Measurements from ENCODE around the gene DUOX2. TPM values are rescaled to one million over a fixed set of nuclear protein-coding genes. Genes with fewer than 3 reads are reported as not detected.

Gene DUOX2
- total RNA-seq, 1 experiment from 2014 or later = 0.99 TPM

GRCh38 chr15:45150481-45150880 lies 36.5 kb upstream of the DUOX2 start:
- Histone ChIP-seq H3K36me3 (ENCODE audit: insufficient read depth, low read length, poor library complexity, severe bottlenecking) (no peaks in the 10 kb centered on the region), H3K4me3 (ENCODE audit: low read depth, low read length, poor library complexity, severe bottlenecking) (no peak overlapping the region), H3K27me3 (replicated peaks; ENCODE audit: insufficient read depth, low read depth, low read length, poor library complexity) (no peaks in the 10 kb centered on the region), H3K9me3 (ENCODE audit: low read depth, low read length, poor library complexity, severe bottlenecking) (no peaks in the 10 kb centered on the region), H3K4me1 (ENCODE audit: insufficient read depth, low read length, poor library complexity, severe bottlenecking) (no peaks in the 10 kb centered on the region), H3K27ac (ENCODE audit: low read depth, low read length, poor library complexity, severe bottlenecking) (no peak overlapping the region)
- ChIA-PET CTCF (no interaction called here), POLR2A (ENCODE audit: low non-redundant PET) (no interaction called here)
- BruUV-seq (replicated peaks) = no TSS peak
- DNase-seq (ENCODE audit: low spot score) = no peak
- TF ChIP-seq EZH2 (IDR thresholded peaks at IDR 0.05; ENCODE audit: borderline replicate concordance, low read depth, low read length, poor library complexity, severe bottlenecking) (no peak), CTCF (conservative IDR thresholded peaks at IDR 0.05; ENCODE audit: low read depth, low read length) (no peak)
- intact Hi-C loops (cut with micrococcal nuclease; ENCODE audit: unreplicated experiment) = no loop called here

- BruUV-seq (replicated peaks) = no TSS peak
- Histone ChIP-seq H3K36me3 (ENCODE audit: insufficient read depth, low read length, poor library complexity, severe bottlenecking) (no peaks in the 10 kb centered on the region), H3K4me1 (ENCODE audit: insufficient read depth, low read length, poor library complexity, severe bottlenecking) (no peaks in the 10 kb centered on the region), H3K9me3 (ENCODE audit: low read depth, low read length, poor library complexity, severe bottlenecking) (no peaks in the 10 kb centered on the region), H3K27me3 (replicated peaks; ENCODE audit: insufficient read depth, low read depth, low read length, poor library complexity) (no peaks in the 10 kb centered on the region), H3K4me3 (ENCODE audit: low read depth, low read length, poor library complexity, severe bottlenecking) (no peak overlapping the region), H3K27ac (ENCODE audit: low read depth, low read length, poor library complexity, severe bottlenecking) (no peak overlapping the region)
- ChIA-PET CTCF (no interaction called here), POLR2A (ENCODE audit: low non-redundant PET) (no interaction called here)
- intact Hi-C loops (cut with micrococcal nuclease; ENCODE audit: unreplicated experiment) = no loop called here
- no peak for DNase-seq (ENCODE audit: low spot score)
- no peak for TF ChIP-seq CTCF (conservative IDR thresholded peaks at IDR 0.05; ENCODE audit: low read depth, low read length)
- TF ChIP-seq EZH2 (IDR thresholded peaks at IDR 0.05; ENCODE audit: borderline replicate concordance, low read depth, low read length, poor library complexity, severe bottlenecking) = no peak
Observed at GRCh38 chr15:45149060-45149459, 35.1 kb upstream of the DUOX2 start.

GRCh38 chr15:45148076-45149059 lies 34.4 kb upstream of the DUOX2 start:
- ChIA-PET POLR2A (ENCODE audit: low non-redundant PET) (no interaction called here), CTCF (no interaction called here)
- intact Hi-C loops (cut with micrococcal nuclease; ENCODE audit: unreplicated experiment) = no loop called here
- Histone ChIP-seq H3K27ac (ENCODE audit: low read depth, low read length, poor library complexity, severe bottlenecking) (no peak overlapping the region), H3K9me3 (ENCODE audit: low read depth, low read length, poor library complexity, severe bottlenecking) (no peaks in the 10 kb centered on the region), H3K4me1 (ENCODE audit: insufficient read depth, low read length, poor library complexity, severe bottlenecking) (no peaks in the 10 kb centered on the region), H3K27me3 (replicated peaks; ENCODE audit: insufficient read depth, low read depth, low read length, poor library complexity) (no peaks in the 10 kb centered on the region), H3K4me3 (ENCODE audit: low read depth, low read length, poor library complexity, severe bottlenecking) (no peak overlapping the region), H3K36me3 (ENCODE audit: insufficient read depth, low read length, poor library complexity, severe bottlenecking) (no peaks in the 10 kb centered on the region)
- no TSS peak for BruUV-seq (replicated peaks)
- TF ChIP-seq CTCF (conservative IDR thresholded peaks at IDR 0.05; ENCODE audit: low read depth, low read length) (no peak), EZH2 (IDR thresholded peaks at IDR 0.05; ENCODE audit: borderline replicate concordance, low read depth, low read length, poor library complexity, severe bottlenecking) (no peak)
- DNase-seq (ENCODE audit: low spot score) = no peak
